ENCODE measurements around the gene WNT7B.

- no peak for TF ChIP-seq ELF4 (IDR thresholded peaks at IDR 0.05)
- TF ChIP-seq SUZ12 (IDR thresholded peaks at IDR 0.05) = no peak
- TF ChIP-seq BHLHE40 (IDR thresholded peaks at IDR 0.05; ENCODE audit: borderline replicate concordance) = no peak
- no peak for TF ChIP-seq SP1 (IDR thresholded peaks at IDR 0.05)
- TF ChIP-seq FOXM1 (IDR thresholded peaks at IDR 0.05; ENCODE audit: borderline replicate concordance) = no peak
- TF ChIP-seq FOXK2 (IDR thresholded peaks at IDR 0.05) = no peak
- no peak for TF ChIP-seq FOXA1 (IDR thresholded peaks at IDR 0.05)
- no peak for TF ChIP-seq ZNF384 (IDR thresholded peaks at IDR 0.05)
- no peak for TF ChIP-seq L3MBTL2 (conservative IDR thresholded peaks at IDR 0.05)
- no peak for TF ChIP-seq PKNOX1 (IDR thresholded peaks at IDR 0.05)
Measured at GRCh38 chr22:45949891-45950290, 27.1 kb downstream of the WNT7B start.

All from HEK293T (cell line).